NAMALWA (cell line): ENCODE measurements around the gene CCDC30.
"Not testable (repeated sequence)": the region's sequence is repeated elsewhere in the genome, so short reads cannot be mapped to it uniquely, and the experiment has no call there.

Source experiments
- DNase-seq: peaks from one replicate; pipeline ENCODE4 v3.0.0-alpha.2; 2015; ENCODE audit warnings: low spot score

The CCDC30 gene

DNA sequence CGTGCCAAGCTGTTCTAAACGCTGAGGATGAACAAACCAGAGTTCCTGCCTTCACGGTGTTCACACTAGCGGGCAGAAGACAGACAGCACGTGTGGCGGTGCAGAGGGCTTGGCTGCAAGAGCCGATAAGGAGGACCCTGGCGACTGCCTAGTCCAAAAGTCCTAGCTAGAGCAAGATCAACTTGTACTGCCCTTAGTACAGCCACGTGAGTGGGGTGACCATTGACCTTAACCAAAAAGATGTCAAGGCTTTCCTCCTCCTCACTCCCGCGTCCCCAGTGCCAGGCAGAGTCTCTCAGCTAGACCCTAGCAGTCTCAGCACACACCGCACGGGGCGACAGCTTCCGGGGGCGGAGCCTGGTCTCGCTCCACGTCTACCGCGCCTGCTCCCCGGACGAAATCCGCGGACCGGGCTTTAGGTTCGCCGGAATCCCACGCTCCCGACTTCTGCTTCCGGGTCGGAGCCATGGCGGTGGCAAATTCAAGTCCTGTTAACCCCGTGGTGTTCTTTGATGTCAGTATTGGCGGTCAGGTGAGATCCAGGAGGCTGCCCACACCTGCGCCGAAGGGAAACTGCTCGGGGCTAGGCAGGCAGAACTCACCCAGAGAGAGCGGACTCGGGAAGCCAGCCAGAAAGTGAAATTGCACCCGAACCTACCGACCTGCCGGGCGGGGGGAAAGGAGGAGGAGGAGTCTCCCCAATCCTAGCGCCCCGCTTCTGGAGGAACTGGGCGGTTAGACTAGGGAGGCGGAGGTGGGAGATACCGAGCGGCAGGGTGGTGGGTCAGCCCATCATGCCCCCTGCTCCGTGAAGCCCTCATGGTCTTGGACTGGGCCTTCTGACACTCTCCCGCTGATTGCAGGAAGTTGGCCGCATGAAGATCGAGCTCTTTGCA, 195.1 kb downstream of the CCDC30 start, which contains the start of gene PPIH:
Gene PPIH, plus strand, starts transcription at position 443 of the 896 bp plus-strand sequence. Its CDS starts 24 bp downstream, at position 467.
- DNase-seq, result peak; percentile 96

DNA sequence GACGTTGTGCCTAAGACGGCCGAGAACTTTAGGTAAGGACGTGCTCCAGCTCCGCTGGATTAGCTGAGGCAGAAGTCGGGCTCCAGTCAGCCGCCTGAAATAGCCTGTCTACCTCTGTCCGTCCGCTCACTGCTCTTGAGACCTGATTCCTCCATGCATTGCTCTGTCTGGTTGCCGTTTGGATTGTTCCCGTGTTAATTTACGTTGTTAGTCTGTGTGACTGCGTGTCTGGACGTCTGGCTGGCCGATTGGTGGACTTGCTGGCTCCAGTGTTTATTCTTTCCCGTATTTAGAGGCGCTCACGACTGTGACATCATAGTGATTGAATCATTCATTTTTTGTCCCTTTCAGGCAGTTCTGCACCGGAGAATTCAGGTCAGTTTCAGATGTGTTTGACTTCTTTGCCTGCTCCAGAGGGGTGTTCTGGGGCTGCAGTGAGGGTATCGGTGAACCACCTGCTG, 195.8 kb downstream of the CCDC30 start:
- DNase-seq, result no peak

DNA sequence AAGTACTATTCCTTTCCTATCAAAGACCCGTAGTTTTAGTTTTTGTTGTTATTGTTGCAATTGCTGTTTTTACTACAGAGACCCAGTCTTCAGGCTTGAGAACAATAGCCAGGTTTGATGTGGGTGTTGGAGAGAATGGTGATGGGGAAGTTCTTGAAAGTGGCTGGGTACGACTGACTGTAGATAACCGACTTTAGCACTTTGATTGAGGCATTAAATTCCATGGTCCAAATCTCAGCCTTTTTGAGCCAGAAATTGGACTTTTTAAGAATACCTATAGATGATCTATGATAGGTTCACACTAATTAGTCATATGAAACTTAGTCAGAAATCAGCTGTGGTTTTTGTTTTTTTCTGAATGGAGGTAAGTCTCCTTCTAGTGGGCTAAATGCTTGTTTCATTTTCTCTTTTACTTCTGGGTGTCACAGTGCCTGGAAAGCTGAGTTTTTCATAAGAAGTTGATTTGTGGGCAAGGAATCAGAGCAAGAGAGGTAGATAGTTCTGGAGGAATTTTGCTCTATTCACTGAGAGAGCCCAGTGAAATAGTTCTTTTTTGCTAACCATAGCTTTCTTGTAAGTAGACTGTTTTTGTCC, 197.9 kb downstream of the CCDC30 start:
- DNase-seq, result no peak

DNA sequence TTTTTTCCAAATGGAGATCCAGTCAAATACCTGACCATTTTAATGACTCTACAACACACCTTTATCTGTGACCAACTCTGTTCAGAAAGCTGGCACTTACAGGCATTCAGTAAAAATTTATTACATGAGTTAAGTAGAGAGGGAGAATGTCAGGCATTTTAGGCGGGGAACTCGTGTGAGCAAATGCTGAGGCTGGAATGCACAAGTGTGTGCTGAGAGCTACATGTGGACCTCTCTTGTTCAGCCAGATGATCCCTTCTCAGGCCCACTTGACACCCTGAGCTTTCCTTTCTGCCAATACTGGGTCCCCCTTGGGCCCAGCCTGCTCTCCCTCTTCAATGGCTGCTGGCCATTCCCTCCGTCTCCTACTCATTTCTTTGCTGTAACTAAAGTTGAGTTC, 206.8 kb downstream of the CCDC30 start:
- no peak for DNase-seq

DNA sequence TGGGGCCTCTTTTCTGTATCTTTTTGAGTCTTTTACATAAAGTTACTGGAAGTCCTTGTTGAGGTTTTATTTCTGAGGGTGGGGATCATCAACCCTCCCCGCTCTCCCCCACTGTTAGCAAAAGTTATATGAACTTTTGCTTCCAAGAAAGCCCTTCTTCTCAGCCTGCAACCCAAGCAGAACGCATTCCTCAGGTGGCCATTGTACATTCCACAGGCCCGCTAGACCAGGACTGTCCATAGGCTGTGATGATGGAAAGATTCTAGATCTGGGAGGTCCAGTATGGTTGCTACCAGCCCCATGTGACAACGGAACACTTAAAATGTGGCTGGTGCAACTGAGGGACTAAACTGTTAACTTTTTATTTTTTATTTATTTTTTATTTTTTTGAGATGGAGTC, 207.3 kb downstream of the CCDC30 start:
- no peak for DNase-seq

DNA sequence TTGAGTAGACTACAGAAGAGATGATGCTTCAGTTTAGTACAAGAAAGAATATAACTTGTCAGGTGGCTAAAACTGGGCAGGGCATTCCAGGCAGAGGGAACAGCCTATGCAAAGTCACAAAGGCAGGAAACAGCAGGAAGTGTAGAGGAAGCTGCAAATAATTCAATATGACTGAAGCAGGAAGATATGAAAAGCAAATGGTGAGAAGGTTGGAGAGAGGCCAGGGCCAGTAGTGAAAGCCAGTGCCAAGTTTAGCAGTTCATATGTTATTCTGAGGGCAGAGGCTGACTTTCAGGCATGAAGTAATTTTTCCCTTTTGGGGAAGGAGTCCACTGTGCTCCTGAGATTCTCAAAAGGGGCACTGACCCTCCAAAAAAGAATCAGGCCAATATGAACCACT, 211.1 kb downstream of the CCDC30 start:
- DNase-seq, result no peak

DNA sequence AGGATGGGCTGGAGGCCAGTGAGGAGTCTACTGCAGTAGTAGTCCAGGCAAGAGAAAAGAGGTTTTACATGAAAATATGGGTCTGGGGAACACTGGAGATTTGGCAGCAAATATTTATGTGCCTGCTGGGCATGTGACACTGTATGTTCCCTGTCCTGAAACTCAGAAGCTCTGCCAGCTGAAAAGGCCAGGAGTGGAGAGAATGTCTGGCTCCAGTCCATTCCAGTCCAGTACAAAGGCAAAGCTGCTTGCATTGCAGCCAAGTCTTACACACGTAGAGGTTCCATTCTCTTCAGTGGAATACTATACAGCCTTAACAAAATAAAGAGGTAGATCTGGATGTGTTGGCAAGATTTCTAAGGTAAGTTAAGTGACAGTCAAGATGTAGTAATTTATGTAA, 211.6 kb downstream of the CCDC30 start:
- DNase-seq, result no peak

DNA sequence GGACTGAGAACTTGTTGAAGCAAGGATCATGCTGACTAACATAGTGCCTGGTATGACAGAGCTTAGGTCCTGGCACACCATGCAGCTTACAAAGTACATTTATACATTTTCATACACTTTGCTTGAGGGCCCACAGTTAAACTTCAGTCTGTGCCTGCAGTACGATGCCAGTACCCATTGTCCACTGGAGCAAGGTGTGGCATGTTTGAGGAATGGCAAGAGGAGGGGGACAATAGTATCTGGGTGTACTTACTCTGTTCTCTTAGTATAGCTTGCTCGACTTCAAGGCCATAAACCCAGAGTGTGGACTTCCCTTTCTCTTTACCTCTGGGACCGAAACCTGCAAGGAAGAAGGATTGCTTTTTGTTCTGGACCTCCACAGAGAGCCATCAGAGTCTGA, 212.4 kb downstream of the CCDC30 start:
- DNase-seq, result no peak

DNA sequence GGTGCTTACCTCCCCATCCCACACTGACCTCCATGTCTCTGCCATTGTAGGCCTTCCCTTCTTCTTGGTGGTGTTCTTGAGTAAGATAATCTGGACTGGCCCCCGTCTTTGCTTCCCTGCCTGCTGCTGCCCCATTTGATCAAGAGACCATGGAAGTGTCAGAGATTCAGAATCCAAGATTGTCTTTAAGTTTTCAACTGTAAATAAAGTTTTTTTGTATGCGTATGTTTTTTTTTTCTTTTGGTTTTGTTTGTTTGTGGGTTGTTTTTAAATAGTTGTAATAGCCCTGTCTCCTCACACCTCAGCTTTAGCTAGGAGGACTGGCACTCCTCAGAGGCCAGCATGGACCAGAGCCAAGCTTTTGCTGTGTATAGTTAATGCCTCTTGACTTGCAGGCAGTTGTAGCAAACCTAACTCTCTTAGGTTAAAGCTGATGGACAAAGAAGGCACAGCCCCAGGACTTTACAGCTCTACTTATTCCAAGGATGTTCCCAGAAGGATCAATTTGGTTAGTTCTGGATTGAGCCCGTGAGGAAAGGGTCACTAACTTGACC, 213.5 kb downstream of the CCDC30 start:
- DNase-seq, result no peak

DNA sequence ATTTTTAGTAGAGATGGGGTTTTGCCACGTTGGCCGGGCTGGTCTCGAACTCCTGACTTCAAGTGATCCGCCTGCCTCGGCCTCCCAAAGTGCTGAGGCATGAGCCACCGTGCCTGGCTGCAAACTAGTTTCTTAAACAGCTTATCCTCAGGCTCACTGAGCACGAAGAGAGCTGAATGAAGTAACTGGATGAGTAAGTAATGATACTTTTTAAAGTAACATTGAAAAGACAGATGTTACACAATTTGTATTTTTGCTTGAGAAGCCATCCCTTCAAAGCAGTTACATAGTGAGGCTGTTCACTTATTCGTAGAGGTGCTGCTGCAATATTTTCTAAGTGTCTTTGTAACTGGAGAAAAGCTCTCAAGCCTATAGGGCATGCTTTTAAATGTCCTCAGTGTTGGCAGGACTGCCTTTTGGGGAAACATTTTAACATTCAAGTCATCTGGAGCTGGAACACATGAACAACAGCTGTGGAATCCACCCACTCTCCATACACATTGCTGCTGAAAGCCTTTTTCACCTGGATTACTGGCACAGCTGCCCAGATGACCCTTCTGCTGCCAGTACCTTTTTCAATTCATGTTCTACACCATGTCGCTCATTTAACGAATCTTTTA, 216.4 kb downstream of the CCDC30 start:
- DNase-seq, result peak; percentile 14

DNA sequence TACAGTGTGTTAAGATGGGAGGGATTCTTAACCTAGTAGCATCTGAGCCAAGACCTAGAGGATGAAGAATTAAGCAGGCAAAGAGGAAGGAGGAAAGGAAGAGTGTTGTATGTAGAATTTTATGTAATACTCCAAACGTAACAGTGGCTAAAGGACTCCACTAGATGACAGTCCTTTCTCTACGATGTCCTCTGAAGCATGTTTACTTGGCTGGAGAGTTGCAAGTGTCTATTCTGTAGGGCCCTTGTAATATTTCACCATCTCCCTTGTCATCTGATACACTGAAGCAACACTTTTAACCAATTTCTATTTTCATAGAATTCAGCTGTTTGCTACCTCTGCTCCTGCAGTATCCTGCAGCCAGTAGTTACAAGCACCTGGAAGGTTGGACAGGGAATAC, 217.0 kb downstream of the CCDC30 start:
- DNase-seq, result peak; percentile 15

DNA sequence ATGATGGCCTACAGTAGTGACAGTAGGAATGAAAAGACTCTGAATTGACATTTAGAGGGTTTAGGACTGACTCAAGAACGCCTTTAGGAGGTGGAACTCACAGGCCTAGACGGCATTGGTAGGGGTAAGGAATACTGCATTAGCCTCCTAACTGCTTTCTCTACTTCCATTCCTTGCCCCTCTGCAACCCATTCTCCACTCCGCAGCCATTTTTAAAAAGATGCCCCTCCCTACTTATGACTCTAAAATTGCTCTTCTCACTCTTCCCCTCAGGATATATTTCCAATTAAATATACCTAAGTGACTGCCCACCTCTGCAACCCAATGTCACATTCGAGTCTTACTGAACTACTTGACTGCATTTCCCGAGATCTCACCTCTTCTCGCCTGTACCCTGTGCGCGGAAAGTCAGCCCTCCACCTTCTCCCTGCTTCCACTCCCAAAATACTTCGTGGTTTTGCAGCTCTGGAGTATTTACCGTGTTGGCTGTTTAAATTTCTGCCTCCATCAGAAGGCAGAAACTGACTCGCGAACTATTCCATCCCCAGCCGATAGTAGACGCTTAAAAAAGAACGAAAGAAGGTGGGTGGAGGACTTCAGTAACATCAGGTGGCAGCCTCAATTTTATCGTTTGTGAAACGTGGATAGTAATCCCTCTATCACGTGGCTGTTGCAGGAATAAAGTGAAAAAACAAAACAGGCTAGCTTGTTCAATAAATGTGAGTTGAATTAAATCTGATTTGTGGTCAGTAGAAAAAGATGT, 218.0 kb downstream of the CCDC30 start:
- DNase-seq, result peak; percentile 68

DNA sequence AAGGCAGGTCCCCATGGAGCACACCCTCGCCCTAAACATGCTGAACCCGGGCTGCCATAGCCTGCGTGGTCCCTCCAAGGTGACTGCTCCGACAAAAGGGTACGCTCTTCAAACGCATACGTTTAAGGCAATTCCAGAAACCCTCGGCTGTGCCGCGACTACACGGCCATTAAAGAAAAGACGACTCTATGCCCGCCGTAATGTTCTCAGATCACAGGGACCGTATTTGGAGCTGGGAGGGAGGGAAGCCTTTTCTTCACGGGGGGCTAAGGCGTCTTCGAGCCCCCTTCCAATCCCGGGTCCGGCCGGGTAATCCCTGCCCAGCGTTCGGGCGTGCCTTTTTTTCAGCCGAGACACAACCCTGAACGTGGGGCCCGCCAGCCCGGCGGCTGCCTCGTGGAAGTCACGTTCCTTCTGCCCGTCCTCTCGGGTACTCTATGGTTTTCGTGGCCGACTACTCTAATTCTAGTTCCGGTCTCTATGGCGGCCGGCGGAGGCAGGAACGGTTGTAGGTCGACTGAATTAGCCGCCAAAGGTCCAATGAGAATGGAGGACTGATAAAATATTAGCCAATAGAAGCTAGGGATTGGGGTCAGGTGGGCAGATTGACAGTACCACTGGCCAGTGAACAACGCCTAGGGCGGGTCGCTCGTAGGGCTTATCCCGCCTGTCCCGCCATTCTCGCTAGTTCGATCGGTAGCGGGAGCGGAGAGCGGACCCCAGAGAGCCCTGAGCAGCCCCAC, 218.8 kb downstream of the CCDC30 start, which contains the start of gene YBX1:
Gene YBX1, plus strand, starts transcription at position 678 of the 743 bp plus-strand sequence. CDS start 148 bp downstream, outside the sequence.
- peak; percentile 99 for DNase-seq

DNA sequence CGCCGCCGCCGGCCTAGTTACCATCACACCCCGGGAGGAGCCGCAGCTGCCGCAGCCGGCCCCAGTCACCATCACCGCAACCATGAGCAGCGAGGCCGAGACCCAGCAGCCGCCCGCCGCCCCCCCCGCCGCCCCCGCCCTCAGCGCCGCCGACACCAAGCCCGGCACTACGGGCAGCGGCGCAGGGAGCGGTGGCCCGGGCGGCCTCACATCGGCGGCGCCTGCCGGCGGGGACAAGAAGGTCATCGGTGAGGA, 219.3 kb downstream of the CCDC30 start:
- DNase-seq, result not testable (repeated sequence)

DNA sequence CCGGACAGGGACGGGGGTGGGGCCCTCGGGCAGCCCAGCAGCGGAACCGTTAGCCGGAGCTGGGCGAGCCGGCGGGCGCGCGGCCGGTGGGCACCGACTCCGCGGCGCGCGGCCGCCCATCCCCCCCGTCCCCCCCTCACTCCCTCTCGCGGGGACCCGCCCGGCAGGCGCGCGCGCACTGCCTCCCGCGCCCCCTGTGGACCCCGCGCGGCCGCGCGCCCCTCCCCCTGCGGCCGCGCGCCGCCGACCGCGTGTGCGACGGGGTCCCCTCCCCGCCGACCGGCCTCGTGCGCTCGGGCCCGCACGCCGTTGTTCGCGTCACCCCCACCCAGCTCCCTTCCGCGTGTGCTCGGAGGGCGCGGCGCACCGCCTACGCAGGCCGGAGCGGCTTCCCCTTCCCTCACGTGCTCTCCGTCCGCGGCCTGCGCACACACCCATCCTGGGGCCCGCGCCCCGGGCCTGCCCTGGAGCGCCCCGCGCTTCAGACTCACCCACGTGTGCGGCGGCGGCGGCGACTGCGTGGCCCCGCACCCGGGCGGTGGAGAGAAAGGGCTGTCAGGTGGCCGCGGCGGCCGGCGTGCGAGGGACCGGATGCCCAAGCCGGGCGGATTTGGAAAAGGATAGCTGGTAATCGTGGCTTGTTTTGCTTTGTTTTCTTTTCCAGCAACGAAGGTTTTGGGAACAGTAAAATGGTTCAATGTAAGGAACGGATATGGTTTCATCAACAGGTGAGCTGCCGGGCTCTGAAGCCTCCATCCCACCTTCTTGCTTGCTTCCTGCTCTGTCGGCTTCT, 219.8 kb downstream of the CCDC30 start:
- peak; percentile 71 for DNase-seq

DNA sequence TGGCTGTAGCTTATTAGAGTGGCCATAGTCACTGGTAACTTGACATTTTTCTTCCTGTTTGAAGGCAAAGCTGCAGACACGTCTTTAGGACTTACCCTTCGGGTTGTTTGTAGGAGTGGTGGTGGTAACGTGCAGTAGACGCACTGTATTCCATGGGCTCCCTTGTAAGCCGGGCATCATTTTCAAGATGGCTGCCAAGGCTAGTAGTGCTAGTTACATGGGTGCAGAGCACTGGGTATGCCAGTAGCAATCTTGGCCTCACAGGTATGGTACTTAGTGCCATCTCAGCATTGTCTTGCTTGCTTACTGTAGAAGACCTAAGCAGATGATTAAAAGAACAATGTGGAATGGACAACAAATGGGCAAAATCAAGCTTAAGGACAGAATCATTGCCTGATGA, 221.1 kb downstream of the CCDC30 start:
- DNase-seq, result peak; percentile 61

DNA sequence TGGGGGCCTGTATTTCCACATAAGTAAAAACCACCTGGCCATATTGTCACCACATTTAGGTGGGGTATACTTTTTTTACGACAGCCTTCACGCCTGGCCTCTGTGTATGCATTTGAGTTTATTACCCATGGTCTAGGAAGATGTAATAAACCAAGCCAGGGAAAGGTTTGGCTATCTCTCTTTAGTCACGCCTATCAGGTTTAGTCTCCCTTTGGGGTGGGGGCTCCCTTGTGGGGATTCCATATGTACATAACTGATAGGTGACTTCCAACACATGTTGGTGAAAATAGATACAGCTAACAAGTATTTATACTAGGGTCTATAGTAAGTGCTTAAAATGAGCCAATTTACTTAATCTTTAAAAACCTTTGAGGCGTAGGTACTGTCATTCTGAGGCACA, 223.3 kb downstream of the CCDC30 start:
- DNase-seq, result no peak

DNA sequence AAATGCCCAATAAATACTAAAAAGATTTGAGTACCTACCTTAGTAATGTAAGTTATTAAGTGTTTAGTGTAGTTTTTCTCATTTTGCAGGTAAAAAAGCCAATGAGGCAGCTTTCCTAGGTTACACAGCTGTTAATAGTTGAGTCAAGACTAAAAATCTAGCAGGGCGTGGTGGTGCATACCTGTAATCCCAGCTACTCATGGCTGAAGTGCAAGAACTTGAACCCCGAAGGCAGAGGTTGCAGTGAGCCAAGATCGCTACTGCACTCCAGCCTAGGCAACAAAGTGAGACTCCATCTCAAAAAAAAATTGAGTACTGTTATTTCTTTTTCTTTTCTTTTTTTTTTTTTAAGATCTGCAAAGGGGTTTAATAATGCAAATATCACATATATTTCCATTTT, 226.8 kb downstream of the CCDC30 start:
- DNase-seq, result no peak

DNA sequence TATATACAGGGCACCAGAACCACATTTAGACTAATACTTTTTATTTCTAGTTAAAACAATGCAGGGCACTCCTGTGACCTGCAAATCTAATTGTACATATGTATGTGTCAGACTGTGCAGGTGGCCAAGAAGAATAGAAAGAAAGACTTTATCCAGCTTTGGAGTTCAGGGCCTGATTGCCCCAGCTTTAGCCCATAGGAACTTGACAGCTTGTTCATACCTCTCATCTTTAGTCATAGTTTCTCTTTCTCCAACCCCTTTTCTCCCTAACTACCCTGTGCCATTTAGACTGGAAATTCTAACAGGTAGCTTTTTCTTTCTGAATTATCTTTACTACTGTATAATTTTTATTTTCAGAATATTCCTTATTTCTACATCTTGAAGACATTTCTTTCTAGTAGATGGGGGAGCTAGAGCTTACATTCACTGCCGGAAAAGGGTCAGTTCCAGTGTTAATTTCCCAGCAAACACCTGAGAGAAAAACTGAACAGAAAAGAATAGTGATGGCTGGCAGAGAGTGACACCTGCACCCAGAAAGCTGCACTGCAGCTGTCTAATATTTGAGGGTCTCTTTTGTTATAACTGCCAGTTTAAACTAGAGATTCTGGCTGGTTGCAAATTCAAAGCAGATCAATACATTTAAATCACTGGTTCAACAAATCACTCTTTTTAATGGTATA, 227.5 kb downstream of the CCDC30 start:
- no peak for DNase-seq

DNA sequence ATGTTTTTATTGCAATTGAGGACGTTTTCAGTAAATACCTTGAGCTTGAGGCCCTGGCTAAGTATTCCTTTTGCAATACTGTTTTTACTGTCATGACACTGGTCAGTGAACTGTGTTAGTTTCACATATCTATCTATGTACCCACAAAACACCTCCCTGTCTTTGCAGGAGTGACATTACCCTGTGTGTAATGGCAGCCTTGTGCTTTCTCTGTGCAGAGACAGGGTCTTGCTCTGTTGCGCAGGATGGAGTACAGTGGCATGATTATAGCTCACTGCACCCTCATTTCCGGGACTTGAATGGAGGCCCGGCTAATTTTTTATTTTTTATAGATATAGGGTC, 228.0 kb downstream of the CCDC30 start:
- no peak for DNase-seq
